NT2/D1 (cell line): Measurements from ENCODE around the gene CACNG8.

Experiments used
- SUZ12 ChIP-seq: IDR thresholded peaks from 2 replicates; pipeline ENCODE4 v1.6.1; 2011; ENCODE audit not compliant: insufficient read length, insufficient read depth; ENCODE audit errors: extremely low read depth
- YY1 ChIP-seq: IDR thresholded peaks from 2 replicates; pipeline ENCODE4 v1.6.1; 2011; ENCODE audit not compliant: insufficient read length, insufficient read depth
- ZNF274 ChIP-seq: IDR thresholded peaks from 2 replicates; pipeline ENCODE4 v1.6.1; 2011; ENCODE audit warnings: mild to moderate bottlenecking, low read depth, low read length

- TF ChIP-seq ZNF274 (no peak), YY1 (no peak), SUZ12 (no peak)
Measured at GRCh38 chr19:54023191-54023590, 60.5 kb downstream of the CACNG8 start.
